OCI-LY1 (cell line): ENCODE results near the gene MAD1L1.

ENCODE experiments used
- H2AFZ ChIP-seq: fragments of 200-600 bp; sonication (generic), shearing (Covaris generic); 2 replicates; pipeline ENCODE4 v1.6.0; 2014; ENCODE audit warnings: antibody characterized with exemption, mild to moderate bottlenecking, low read length
- H3F3A ChIP-seq: fragments of 200-600 bp; sonication (generic), shearing (Covaris generic); 2 replicates; pipeline ENCODE4 v1.6.0; 2014; ENCODE audit warnings: mild to moderate bottlenecking, antibody characterized with exemption, low read length, moderate library complexity; ENCODE audit not compliant: insufficient read depth
- H3K27ac ChIP-seq: fragments of 200-600 bp; sonication (generic); 2 replicates; pipeline ENCODE4 v1.5.1; 2014; ENCODE audit warnings: low read length, mixed run types, mild to moderate bottlenecking, low read depth; ENCODE audit not compliant: poor library complexity, severe bottlenecking
- H3K27me3 ChIP-seq: fragments of 200-600 bp; sonication (generic); 2 replicates; pipeline ENCODE4 v1.6.0; 2014; ENCODE audit warnings: antibody characterized with exemption, mild to moderate bottlenecking, low read length, moderate library complexity; ENCODE audit not compliant: insufficient read depth
- H3K36me3 ChIP-seq: fragments of 200-600 bp; sonication (generic); 2 replicates; pipeline ENCODE4 v1.6.1; 2014; ENCODE audit warnings: mild to moderate bottlenecking, antibody characterized with exemption, low read length, moderate library complexity, mixed read lengths; ENCODE audit not compliant: insufficient read depth
- H3K4me1 ChIP-seq: fragments of 200-600 bp; sonication (generic); 2 replicates; pipeline ENCODE4 v1.5.1; 2014; ENCODE audit warnings: mild to moderate bottlenecking, low read length, moderate library complexity; ENCODE audit not compliant: insufficient read depth, severe bottlenecking
- H3K4me2 ChIP-seq: fragments of 200-600 bp; sonication (generic), shearing (Covaris generic); 2 replicates; pipeline ENCODE4 v1.6.1; 2014; ENCODE audit warnings: low read length
- H3K4me3 ChIP-seq: fragments of 200-600 bp; sonication (generic); 2 replicates; pipeline ENCODE4 v1.5.1; 2014; ENCODE audit warnings: low read length, low read depth, mild to moderate bottlenecking, mixed read lengths; ENCODE audit not compliant: poor library complexity, severe bottlenecking
- H3K79me2 ChIP-seq: fragments of 200-600 bp; shearing (Covaris generic); 2 replicates; pipeline ENCODE4 v1.6.1; 2016; ENCODE audit warnings: mixed run types, low read length, mixed read lengths; ENCODE audit not compliant: insufficient read depth
- H3K9ac ChIP-seq: fragments of 200-600 bp; sonication (generic), shearing (Covaris generic); 2 replicates; pipeline ENCODE4 v1.6.1; 2014; ENCODE audit warnings: mild to moderate bottlenecking, low read length, mixed read lengths
- H3K9me2 ChIP-seq: fragments of 200-600 bp; sonication (generic), shearing (Covaris generic); 2 replicates; pipeline ENCODE4 v1.6.1; 2014; ENCODE audit warnings: low read depth, mild to moderate bottlenecking, low read length, mixed read lengths
- H3K9me3 ChIP-seq: fragments of 200-600 bp; shearing (Covaris generic); 2 replicates; pipeline ENCODE4 v1.6.1; 2014; ENCODE audit warnings: low read length, mixed read lengths
- H4K20me1 ChIP-seq: fragments of 200-600 bp; sonication (generic), shearing (Covaris generic); 2 replicates; pipeline ENCODE4 v1.6.0; 2016; ENCODE audit warnings: mild to moderate bottlenecking, low read length; ENCODE audit not compliant: insufficient read depth
- CTCF ChIP-seq: fragments of 200-600 bp; sonication (generic), shearing (Covaris generic); IDR thresholded peaks from 2 replicates; pipeline ENCODE4 v1.5.1; 2017; ENCODE audit warnings: mild to moderate bottlenecking, antibody characterized with exemption, low read length, moderate library complexity, mixed read lengths
- EZH2 ChIP-seq: fragments of 200-600 bp; sonication (generic), shearing (Covaris generic); IDR thresholded peaks from 2 replicates; pipeline ENCODE4 v1.8.0; 2017; ENCODE audit warnings: borderline replicate concordance, mixed run types, mild to moderate bottlenecking, antibody characterized with exemption, low read length, moderate library complexity, mixed read lengths

MAD1L1 gene

GRCh38 chr7:1923409-1924257, 309.1 kb downstream of the MAD1L1 start:
- Histone ChIP-seq H3K27ac (peak overlapping the region; percentile 48), H3K9me3 (no peaks in the 10 kb centered on the region), H3K36me3 (peaks cover 22% of the 10 kb centered on the region), H2AFZ (no peak overlapping the region), H3K9me2 (no peaks in the 10 kb centered on the region), H3K9ac (no peak overlapping the region), H3K27me3 (no peaks in the 10 kb centered on the region), H3K79me2 (no peaks in the 10 kb centered on the region), H4K20me1 (no peaks in the 10 kb centered on the region), H3K4me1 (peaks cover 82% of the 10 kb centered on the region), H3K4me3 (no peak overlapping the region), H3F3A (no peaks in the 10 kb centered on the region), H3K4me2 (no peak overlapping the region)
- TF ChIP-seq EZH2 = no peak
- TF ChIP-seq CTCF = no peak

GRCh38 chr7:1922870-1923236, 309.9 kb downstream of the MAD1L1 start:
- no peak overlapping the region for H2AFZ ChIP-seq
- H3K9me2 ChIP-seq = no peaks in the 10 kb centered on the region
- no peak overlapping the region for H3K4me3 ChIP-seq
- peaks cover 22% of the 10 kb centered on the region for H3K36me3 ChIP-seq
- TF ChIP-seq EZH2 (no peak), CTCF (no peak)
- no peaks in the 10 kb centered on the region for H4K20me1 ChIP-seq
- H3K4me1 ChIP-seq = peaks cover 74% of the 10 kb centered on the region
- peak overlapping the region; percentile 48 for H3K27ac ChIP-seq
- no peak overlapping the region for H3K9ac ChIP-seq
- H3K4me2 ChIP-seq = no peak overlapping the region
- no peaks in the 10 kb centered on the region for H3K27me3 ChIP-seq
- no peaks in the 10 kb centered on the region for H3F3A ChIP-seq
- no peaks in the 10 kb centered on the region for H3K9me3 ChIP-seq
- H3K79me2 ChIP-seq = no peaks in the 10 kb centered on the region

GRCh38 chr7:1922071-1922869, 310.5 kb downstream of the MAD1L1 start:
- Histone ChIP-seq H3K27me3 (no peaks in the 10 kb centered on the region), H3K9ac (no peak overlapping the region; the same call in 1 of the 2 replicates), H3F3A (no peaks in the 10 kb centered on the region), H3K4me3 (peak overlapping the region; percentile 2), H3K4me1 (peaks cover 68% of the 10 kb centered on the region), H4K20me1 (no peaks in the 10 kb centered on the region), H3K27ac (peak overlapping the region; percentile 48), H3K9me2 (no peaks in the 10 kb centered on the region), H2AFZ (no peak overlapping the region), H3K79me2 (no peaks in the 10 kb centered on the region), H3K9me3 (no peaks in the 10 kb centered on the region), H3K36me3 (peaks cover 22% of the 10 kb centered on the region), H3K4me2 (peak overlapping the region; percentile 36; the same call in 1 of the 2 replicates)
- TF ChIP-seq CTCF (no peak), EZH2 (no peak)
